Ovary (tissue), 9 donors: ENCODE measurements around the gene OPN3. TPM values are rescaled to one million over a fixed set of nuclear protein-coding genes. Genes with fewer than 3 reads are reported as not detected.

Source experiments
- DNase-seq, 5 donors: peaks; one replicate each; pipeline ENCODE4 v3.0.0-alpha.2; 2019 to 2020
- H3K27ac ChIP-seq, 2 donors: fragments of 200-600 bp; one replicate each; pipeline versions ENCODE4 v1.5.1 to v1.8.0; 2019 to 2022
- H3K27me3 ChIP-seq: fragments of 200-600 bp; one replicate; pipeline ENCODE4 v1.8.0; 2022
- H3K36me3 ChIP-seq: fragments of 200-600 bp; sonication (generic); one replicate; pipeline ENCODE4 v1.5.1; 2019
- H3K4me1 ChIP-seq: one replicate; pipeline ENCODE4 v1.8.1; 2013; ENCODE audit warnings: mild to moderate bottlenecking, moderate library complexity; ENCODE audit not compliant: insufficient read depth
- H3K4me3 ChIP-seq: fragments of 200-600 bp; sonication (generic); one replicate; pipeline ENCODE4 v1.5.1; 2017
- H3K9me3 ChIP-seq, 2 donors: fragments of 200-600 bp in 1 of 2; sonication (generic) in 1 of 2; one replicate each; pipeline versions ENCODE4 v1.5.1 to v1.8.1; 2013 to 2019; ENCODE audit warnings: mild to moderate bottlenecking in 1 of 2, moderate library complexity in 1 of 2
- EP300 ChIP-seq: sonication (generic); formaldehyde crosslinking; IDR thresholded peaks from one replicate; pipeline ENCODE4 v1.6.1; 2017; ENCODE audit warnings: antibody characterized with exemption
- POLR2A ChIP-seq: fragments of 450-650 bp; IDR thresholded peaks from one replicate; pipeline ENCODE4 v1.6.1; 2017; ENCODE audit warnings: antibody characterized with exemption, mild to moderate bottlenecking, moderate library complexity
- WGBS, 3 donors: extraction: QIAGEN DNeasy Blood & Tissue Kit in 1 of 3; methylation state at CpG; one replicate each; pipeline versions ENCODE4 v1.1.5 to v1.1.7; 2013 to 2017; 5-methylcytosine and 5-hydroxymethylcytosine counted together
- intact Hi-C, 4 donors: fragments of 100-400 bp; cut with DNase I; formaldehyde crosslinking; loops; one replicate each; pipeline versions ENCODE4 v1.11.0 to v1.15.1; 2022 to 2023
- polyA plus RNA-seq, 2 donors: library from polyadenylated mRNA; stranded (reverse); fragments of 200-250 nt in 1 of 2; fragments of 350-450 nt in 1 of 2; fragmentation: Illumina TruSeq in 1 of 2; extraction: RNeasy Lipid Tissue Mini Kit (QIAGEN cat#74804) in 1 of 2; gene quantifications; one replicate each; pipeline ENCODE4 v1.2.3, GENCODE V29; 2013 to 2014
- total RNA-seq, 7 donors: library from RNA; depleted of rRNA in 2 of 7; stranded (reverse); fragments of >200 nt in 2 of 7; fragmentation: NEBNext Ultra II Directional in 3 of 7; extraction: Animal tissue kit (Norgen Biotek cat#: 25700) in 3 of 7; gene quantifications; one replicate each; pipeline versions ENCODE4 v1.1.0 to v1.2.4, GENCODE V29; 2016 to 2023
- TF ChIP-seq, protein P1 (sequence below), 3 donors: fragments of 450-650 bp in 2 of 3; fragments of 200-600 bp in 1 of 3; IDR thresholded peaks; one replicate each; pipeline versions ENCODE4 v1.5.1 to v1.8.0; 2016 to 2022; ENCODE audit warnings: antibody characterized with exemption in 3 of 3, mild to moderate bottlenecking in 1 of 3
- donor health status: DM: no; HTN: no; CAD: no; lungs with moderate emphysema.
- donor health status: DM: no; HTN: no; CAD: no.
- donor health status: Bipolar disorder and iron deficiency.
- donor health status: DM: yes; HTN: yes; CAD: no.
- donor health status: DM: no; HTN: no; CAD: no.
- donor health status: DM: yes; HTN: yes; CAD: no.

OPN3 gene
- total and polyA plus RNA-seq, 9 donors = 5.3 to 30.3 (median 9.5) TPM

- Histone ChIP-seq H3K36me3 (no peaks in the 10 kb centered on the region), H3K4me3 (no peak overlapping the region), H3K4me1 (peaks cover 5% of the 10 kb centered on the region), H3K27ac (no peak overlapping the region), H3K9me3 (no peaks in the 10 kb centered on the region), H3K27me3 (no peaks in the 10 kb centered on the region)
- no peak for DNase-seq
- TF ChIP-seq, protein P1, sequence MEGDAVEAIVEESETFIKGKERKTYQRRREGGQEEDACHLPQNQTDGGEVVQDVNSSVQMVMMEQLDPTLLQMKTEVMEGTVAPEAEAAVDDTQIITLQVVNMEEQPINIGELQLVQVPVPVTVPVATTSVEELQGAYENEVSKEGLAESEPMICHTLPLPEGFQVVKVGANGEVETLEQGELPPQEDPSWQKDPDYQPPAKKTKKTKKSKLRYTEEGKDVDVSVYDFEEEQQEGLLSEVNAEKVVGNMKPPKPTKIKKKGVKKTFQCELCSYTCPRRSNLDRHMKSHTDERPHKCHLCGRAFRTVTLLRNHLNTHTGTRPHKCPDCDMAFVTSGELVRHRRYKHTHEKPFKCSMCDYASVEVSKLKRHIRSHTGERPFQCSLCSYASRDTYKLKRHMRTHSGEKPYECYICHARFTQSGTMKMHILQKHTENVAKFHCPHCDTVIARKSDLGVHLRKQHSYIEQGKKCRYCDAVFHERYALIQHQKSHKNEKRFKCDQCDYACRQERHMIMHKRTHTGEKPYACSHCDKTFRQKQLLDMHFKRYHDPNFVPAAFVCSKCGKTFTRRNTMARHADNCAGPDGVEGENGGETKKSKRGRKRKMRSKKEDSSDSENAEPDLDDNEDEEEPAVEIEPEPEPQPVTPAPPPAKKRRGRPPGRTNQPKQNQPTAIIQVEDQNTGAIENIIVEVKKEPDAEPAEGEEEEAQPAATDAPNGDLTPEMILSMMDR (IDR thresholded peaks at IDR 0.05) = no peak
- WGBS, 3 donors = 79 to 88% (median 87%) methylated on average over 3 of the region's 3 CpGs
- intact Hi-C loops = no loop called here
Observed at GRCh38 chr1:241658081-241658793, 18.1 kb upstream of the OPN3 start.

- DNase-seq = no peak
- H3K9me3 ChIP-seq = no peaks in the 10 kb centered on the region
- TF ChIP-seq EP300 (no peak), POLR2A (no peak)
- TF ChIP-seq, protein P1 (IDR thresholded peaks at IDR 0.05) = no peak
- H3K4me3 ChIP-seq = no peak overlapping the region
- intact Hi-C loops = no loop called here
- H3K4me1 ChIP-seq = peaks cover 5% of the 10 kb centered on the region
- WGBS, 3 donors = 28 to 56% (median 48%) methylated on average over 1 of the region's 1 CpG
- H3K27me3 ChIP-seq = no peaks in the 10 kb centered on the region
- no peaks in the 10 kb centered on the region for H3K36me3 ChIP-seq
- peak overlapping the region; percentile 43 to 72 for H3K27ac ChIP-seq
Observed at GRCh38 chr1:241654641-241655040, 14.5 kb upstream of the OPN3 start.

GRCh38 chr1:241654019-241654418 lies 13.8 kb upstream of the OPN3 start:
- H3K4me3 ChIP-seq = no peak overlapping the region
- no peaks in the 10 kb centered on the region for H3K9me3 ChIP-seq
- H3K27me3 ChIP-seq = no peaks in the 10 kb centered on the region
- 1 to 4% (median 2%) methylated on average over 1 of the region's 1 CpG for WGBS, 3 donors
- intact Hi-C loops = no loop called here
- H3K4me1 ChIP-seq = peaks cover 5% of the 10 kb centered on the region
- DNase-seq = no peak
- H3K27ac ChIP-seq = peak overlapping the region; percentile 43 to 72
- TF ChIP-seq EP300 (no peak), POLR2A (no peak)
- TF ChIP-seq, protein P1 (IDR thresholded peaks at IDR 0.05) = no peak
- no peaks in the 10 kb centered on the region for H3K36me3 ChIP-seq

DNA sequence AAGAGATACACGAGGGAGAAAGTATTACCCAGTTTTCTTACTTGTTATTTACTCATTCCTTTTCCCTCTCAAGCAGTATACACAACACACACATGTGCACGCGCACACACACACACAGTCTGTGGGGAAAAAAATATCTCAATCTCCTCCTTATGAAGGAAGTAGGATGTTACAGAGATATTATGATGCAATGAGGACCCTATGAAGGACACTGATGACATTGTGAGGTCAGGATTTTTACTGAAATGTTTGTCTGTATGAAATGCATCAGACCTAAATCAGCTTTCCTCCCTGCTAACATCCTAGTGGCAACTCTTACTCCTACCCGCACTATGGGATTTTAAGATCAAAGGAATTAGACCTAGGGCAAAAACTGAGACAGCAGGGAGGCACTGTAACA lies 11.8 kb upstream of the OPN3 start, which contains the start of gene WDR64:
Gene WDR64, plus strand, starts transcription at position 270 of the 400 bp plus-strand sequence. CDS start 204 bp downstream, outside the sequence.
- DNase-seq = no peak
- no peaks in the 10 kb centered on the region for H3K9me3 ChIP-seq
- H3K27me3 ChIP-seq = no peaks in the 10 kb centered on the region
- peaks cover 5% of the 10 kb centered on the region for H3K4me1 ChIP-seq
- TF ChIP-seq POLR2A (no peak), EP300 (no peak)
- TF ChIP-seq, protein P1 (IDR thresholded peaks at IDR 0.05) = no peak
- intact Hi-C loops = no loop called here
- 93 to 97% (median 94%) methylated on average over 4 of the region's 4 CpGs for WGBS, 3 donors
- no peaks in the 10 kb centered on the region for H3K36me3 ChIP-seq
- H3K4me3 ChIP-seq = no peak within 1 kb of the TSS
- H3K27ac ChIP-seq = no peak within 1 kb of the TSS
